GM12878 (cell line): Measurements from ENCODE around the gene ANO1. TPM values are rescaled to one million over a fixed set of nuclear protein-coding genes. Genes with fewer than 3 reads are reported as not detected.

Experiments used
- ATAC-seq: fragments of 200-7000 bp; cut with Tn5 transposase; 3 replicates; pipeline ENCODE4 v1.9.1; 2020; ENCODE audit warnings: mild to moderate bottlenecking, moderate library complexity
- BruUV-seq: library from RNA; stranded (reverse); fragments of 400-500 nt; replicated peaks from 2 replicates; lab custom pipeline; 2021; lab: Mats Ljungman, UMichigan
- CTCF ChIA-PET: fragments of 300-600 bp; sonication (Branson Sonifier 250); formaldehyde crosslinking; extraction: SDS; loops from one replicate; lab custom pipeline; 2021; ENCODE audit warnings: inconsistent platforms; lab: Yijun Ruan, JAX
- POLR2A ChIA-PET: fragments of 350-600 bp; formaldehyde crosslinking; extraction: SDS; loops from one replicate; lab custom pipeline; 2021; ENCODE audit warnings: inconsistent platforms; lab: Charles Lee
- RAD21 ChIA-PET: fragments of 300-600 bp; sonication (Branson Sonifier 250); formaldehyde crosslinking; loops from one replicate; lab custom pipeline; 2023; ENCODE audit warnings: antibody characterized with exemption; ENCODE audit not compliant: unreplicated experiment; lab: Charles Lee
- SMC1A ChIA-PET: fragments of 300-600 bp; sonication (Branson Sonifier 250); formaldehyde crosslinking; loops from one replicate; lab custom pipeline; 2023; ENCODE audit not compliant: unreplicated experiment, uncharacterized antibody; lab: Charles Lee
- DNase-seq: peaks from one replicate; pipeline ENCODE4 v3.0.0-alpha.2; 2011; ENCODE audit warnings: low read depth, low spot score
- FAIRE-seq: peaks from 3 replicates; lab custom pipeline; 2011; peaks lifted over from hg19 to GRCh38; lab: Jason Lieb, UNC
- H2AFZ ChIP-seq: 2 replicates; pipeline ENCODE4 v1.6.0; 2011; ENCODE audit warnings: low read depth, low read length, control low read depth; ENCODE audit not compliant: control insufficient read depth
- H3K27ac ChIP-seq: 2 replicates; pipeline ENCODE4 v1.5.1; 2011; ENCODE audit warnings: control low read depth; ENCODE audit not compliant: control insufficient read depth, insufficient read depth
- H3K27me3 ChIP-seq, 2 experiments: replicated peaks in 1 of 2; 2 replicates each; pipeline versions ENCODE4 v1.6.0 to v1.6.1; 2011; ENCODE audit warnings: low read length in 1 of 2; ENCODE audit not compliant: control insufficient read depth in 2 of 2, insufficient read depth in 2 of 2
- H3K36me3 ChIP-seq, 2 experiments: 2 replicates each; pipeline ENCODE4 v1.5.1; 2011; ENCODE audit warnings: low read length in 1 of 2; ENCODE audit not compliant: control insufficient read depth in 2 of 2, insufficient read depth in 2 of 2
- H3K4me1 ChIP-seq: 2 replicates; pipeline ENCODE4 v1.6.1; 2011; ENCODE audit warnings: mild to moderate bottlenecking, low read length, moderate library complexity, mixed read lengths; ENCODE audit not compliant: control insufficient read depth, insufficient read depth
- H3K4me2 ChIP-seq: 2 replicates; pipeline ENCODE4 v1.6.0; 2011; ENCODE audit warnings: control low read depth; ENCODE audit not compliant: control insufficient read depth, insufficient read depth
- H3K4me3 ChIP-seq: fragments of 200-600 bp; sonication (generic); 2 replicates; pipeline ENCODE4 v1.5.1; 2016
- H3K79me2 ChIP-seq: 2 replicates; pipeline ENCODE4 v1.6.0; 2011; ENCODE audit warnings: low read length; ENCODE audit not compliant: control insufficient read depth, insufficient read depth
- H3K9ac ChIP-seq: 2 replicates; pipeline ENCODE4 v1.8.0; 2011; ENCODE audit warnings: low read length, control low read depth, mixed read lengths; ENCODE audit not compliant: control insufficient read depth, insufficient read depth
- H3K9me3 ChIP-seq: replicated peaks from 3 replicates; pipeline ENCODE4 v1.5.1; 2011; ENCODE audit warnings: mild to moderate bottlenecking, low read length; ENCODE audit not compliant: control insufficient read depth, insufficient read depth
- H4K20me1 ChIP-seq: 2 replicates; pipeline ENCODE4 v1.6.0; 2011; ENCODE audit not compliant: control insufficient read depth, insufficient read depth
- CREB1 ChIP-seq: IDR thresholded peaks from 2 replicates; pipeline ENCODE4 v1.6.1; 2012; ENCODE audit warnings: low read depth, mild to moderate bottlenecking, inconsistent platforms
- EGR1 ChIP-seq, 2 experiments: IDR thresholded peaks; 1 replicate in 1 of 2; 2 replicates in 1 of 2; pipeline ENCODE4 v1.6.1; 2011 to 2012; ENCODE audit warnings: low read depth in 2 of 2, low read length in 2 of 2, borderline replicate concordance in 1 of 2, mild to moderate bottlenecking in 1 of 2, moderate library complexity in 1 of 2
- ETV6 ChIP-seq, 2 experiments: fragments of 450-650 bp in 1 of 2; IDR thresholded peaks in 1 of 2; conservative IDR thresholded peaks in 1 of 2; 2 replicates each; pipeline ENCODE4 v1.6.1; 2014; ENCODE audit warnings: antibody characterized with exemption in 1 of 2, borderline replicate concordance in 1 of 2, low read depth in 1 of 2, mild to moderate bottlenecking in 1 of 2, moderate library complexity in 1 of 2
- NFYA ChIP-seq: IDR thresholded peaks from 2 replicates; pipeline ENCODE4 v1.6.1; 2011; ENCODE audit warnings: low read depth, mild to moderate bottlenecking, low read length, improper control_type of control experiment, borderline replicate concordance
- PAX8 ChIP-seq: fragments of 450-650 bp; IDR thresholded peaks from 2 replicates; pipeline ENCODE4 v1.6.1; 2017; ENCODE audit warnings: mild to moderate bottlenecking, moderate library complexity
- RB1 ChIP-seq: fragments of 450-650 bp; formaldehyde crosslinking; IDR thresholded peaks from 2 replicates; pipeline ENCODE4 v1.6.1; 2017; ENCODE audit warnings: mild to moderate bottlenecking, borderline replicate concordance
- SUPT20H ChIP-seq: IDR thresholded peaks from 2 replicates; pipeline ENCODE4 v1.6.1; 2011; ENCODE audit warnings: low read depth, mild to moderate bottlenecking, low read length, moderate library complexity, borderline replicate concordance; ENCODE audit not compliant: control insufficient read depth
- WGBS: methylation state at CpG from one replicate; pipeline ENCODE4 v1.1.6; 2016; ENCODE audit warnings: low lambda C conversion rate; ENCODE audit not compliant: insufficient replicate concordance, insufficient coverage; ENCODE audit errors: missing lambda C conversion rate; 5-methylcytosine and 5-hydroxymethylcytosine counted together
- in situ Hi-C: fragments of 300-500 bp; cut with MboI; formaldehyde crosslinking; loops from 9 replicates; pipeline ENCODE4 v1.14.3; 2018; ENCODE audit warnings: mixed read lengths
- intact Hi-C: fragments of 100-400 bp; cut with micrococcal nuclease; formaldehyde crosslinking; loops from one replicate; pipeline ENCODE4 v1.14.2; 2022; ENCODE audit not compliant: unreplicated experiment
- polyA plus RNA-seq, 11 experiments: library from polyadenylated mRNA; depleted of rRNA in 4 of 11; unstranded in 6 of 11; stranded (reverse) in 5 of 11; fragments of >200 nt; fragmentation: Nextera tagmentation in 4 of 11; fragmentation: Illumina TruSeq in 1 of 11; extraction: Ambion mirVana in 4 of 11; extraction: Trizol in 1 of 11; gene quantifications; 1 replicate in 1 of 11; 2 replicates in 10 of 11; pipeline versions ENCODE4 v1.2.1 to v1.2.3, GENCODE V29; 2011 to 2016; ENCODE audit warnings: inconsistent platforms in 2 of 11, missing spikeins in 2 of 11, low read depth in 1 of 11
- total RNA-seq, 4 experiments: library from RNA; depleted of rRNA in 3 of 4; stranded (reverse); fragments of >200 nt in 3 of 4; fragmentation: Illumina TruSeq in 1 of 4; extraction: Trizol in 1 of 4; gene quantifications; 2 replicates each; pipeline versions ENCODE4 v1.2.1 to v1.2.3, GENCODE V29; 2013 to 2021
- TF ChIP-seq, protein P1 (sequence below): IDR thresholded peaks from 2 replicates; pipeline ENCODE4 v1.6.1; 2011; ENCODE audit warnings: low read depth, mild to moderate bottlenecking, low read length, moderate library complexity, borderline replicate concordance; ENCODE audit errors: extremely low read depth
- TF ChIP-seq, protein P2 (sequence below): fragments of 450-650 bp; IDR thresholded peaks from 2 replicates; pipeline ENCODE4 v1.6.1; 2018; ENCODE audit warnings: borderline replicate concordance, mild to moderate bottlenecking; ENCODE audit not compliant: partially characterized antibody

The ANO1 gene
- total and polyA plus RNA-seq, 10 of the 15 experiments (the other 5 are each of a cell fraction or from before 2014, with no cell fraction given) = 0.01 to 0.38 (median 0.06) TPM; not detected in 7

DNA sequence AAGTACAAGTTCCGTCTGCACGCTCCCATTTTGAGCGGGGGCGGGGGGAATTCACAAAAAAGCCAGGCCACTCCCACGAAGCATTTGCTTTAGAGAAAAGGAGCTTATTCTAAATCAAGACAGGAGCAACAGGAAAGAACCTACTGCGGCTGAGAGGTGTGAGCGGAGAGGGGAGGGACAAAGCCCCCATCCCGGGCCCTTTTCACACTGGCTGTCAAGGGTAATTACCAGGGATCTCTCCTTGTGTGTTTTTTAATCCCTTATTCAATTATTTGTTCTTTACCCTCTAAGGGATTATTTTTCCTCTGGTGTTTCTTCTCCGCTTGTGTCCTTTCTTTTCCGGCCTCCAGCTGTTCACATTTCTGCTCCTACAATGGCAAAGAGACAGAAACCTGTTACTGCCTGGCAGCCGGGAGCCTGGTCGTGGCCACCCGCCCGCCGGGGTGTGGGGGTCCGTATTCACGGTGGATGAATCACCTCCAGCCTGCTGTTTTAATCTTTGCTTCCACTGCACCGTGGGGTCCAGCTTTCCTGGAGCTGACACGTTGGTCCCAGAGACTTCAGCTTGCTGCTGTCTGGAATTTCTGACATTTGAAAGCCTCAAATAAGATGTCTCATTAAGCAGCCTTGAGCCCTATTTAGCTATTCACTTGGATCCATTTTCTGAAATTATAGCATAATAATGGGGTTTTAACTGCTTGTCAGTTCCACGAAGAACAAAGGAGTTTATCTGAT is 63.5 kb downstream of the ANO1 start:
- Histone ChIP-seq H3K4me2 (no peak overlapping the region), H3K36me3 (no peaks in the 10 kb centered on the region), H3K9me3 (no peaks in the 10 kb centered on the region), H3K27ac (no peak overlapping the region), H3K9ac (no peak overlapping the region), H3K4me1 (no peaks in the 10 kb centered on the region), H4K20me1 (no peaks in the 10 kb centered on the region), H2AFZ (no peak overlapping the region), H3K27me3 (peaks cover 7 to 14% of the 10 kb centered on the region in 2 experiments), H3K79me2 (no peaks in the 10 kb centered on the region), H3K4me3 (no peak overlapping the region)
- FAIRE-seq (no peak), DNase-seq (no peak), ATAC-seq (no peak)
- TF ChIP-seq NFYA (no peak), EGR1 (IDR thresholded peaks at IDR 0.05; ENCODE audit: borderline replicate concordance in 1 of 2, low read depth in 2 of 2, low read length in 2 of 2) (0 out of 3 replicates have a peak, but pooled peaks of 1 of the 2 experiments have one; percentile 44), CREB1 (no peak), ETV6 (conservative IDR thresholded peaks at IDR 0.05 in 1 of 2, IDR thresholded peaks at IDR 0.05 in 1 of 2; ENCODE audit: borderline replicate concordance in 1 of 2, low read depth in 1 of 2) (no peak), PAX8 (no peak), RB1 (no peak), SUPT20H (no peak)
- TF ChIP-seq, protein P1, sequence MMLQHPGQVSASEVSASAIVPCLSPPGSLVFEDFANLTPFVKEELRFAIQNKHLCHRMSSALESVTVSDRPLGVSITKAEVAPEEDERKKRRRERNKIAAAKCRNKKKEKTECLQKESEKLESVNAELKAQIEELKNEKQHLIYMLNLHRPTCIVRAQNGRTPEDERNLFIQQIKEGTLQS = no peak
- TF ChIP-seq, protein P2, sequence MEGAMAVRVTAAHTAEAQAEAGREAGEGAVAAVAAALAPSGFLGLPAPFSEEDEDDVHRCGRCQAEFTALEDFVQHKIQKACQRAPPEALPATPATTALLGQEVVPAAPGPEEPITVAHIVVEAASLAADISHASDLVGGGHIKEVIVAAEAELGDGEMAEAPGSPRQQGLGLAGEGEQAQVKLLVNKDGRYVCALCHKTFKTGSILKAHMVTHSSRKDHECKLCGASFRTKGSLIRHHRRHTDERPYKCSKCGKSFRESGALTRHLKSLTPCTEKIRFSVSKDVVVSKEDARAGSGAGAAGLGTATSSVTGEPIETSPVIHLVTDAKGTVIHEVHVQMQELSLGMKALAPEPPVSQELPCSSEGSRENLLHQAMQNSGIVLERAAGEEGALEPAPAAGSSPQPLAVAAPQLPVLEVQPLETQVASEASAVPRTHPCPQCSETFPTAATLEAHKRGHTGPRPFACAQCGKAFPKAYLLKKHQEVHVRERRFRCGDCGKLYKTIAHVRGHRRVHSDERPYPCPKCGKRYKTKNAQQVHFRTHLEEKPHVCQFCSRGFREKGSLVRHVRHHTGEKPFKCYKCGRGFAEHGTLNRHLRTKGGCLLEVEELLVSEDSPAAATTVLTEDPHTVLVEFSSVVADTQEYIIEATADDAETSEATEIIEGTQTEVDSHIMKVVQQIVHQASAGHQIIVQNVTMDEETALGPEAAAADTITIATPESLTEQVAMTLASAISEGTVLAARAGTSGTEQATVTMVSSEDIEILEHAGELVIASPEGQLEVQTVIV = no peak
- BruUV-seq = no TSS peak
- in situ Hi-C loops = no loop called here
- POLR2A ChIA-PET = no interaction called here
- CTCF ChIA-PET = no interaction called here
- SMC1A ChIA-PET = interaction anchor here (0.5 to 1.1 kb wide), 2 partner anchors 10 to 31 kb away, joined by 3 to 4 read pairs; no protein-coding TSS in a partner anchor
- intact Hi-C loops = no loop called here
- 19% methylated on average over 20 of the region's 20 CpGs for WGBS
- RAD21 ChIA-PET = no interaction called here
